Right kidney (tissue), 1 donor: ENCODE data around the gene CHRNE.
"Not testable (repeated sequence)": the region's sequence is repeated elsewhere in the genome, so short reads cannot be mapped to it uniquely, and the experiment has no call there.

Experiments used
- DNase-seq: peaks from one replicate; pipeline ENCODE4 v3.0.0-alpha.2; 2016

The CHRNE gene

DNA sequence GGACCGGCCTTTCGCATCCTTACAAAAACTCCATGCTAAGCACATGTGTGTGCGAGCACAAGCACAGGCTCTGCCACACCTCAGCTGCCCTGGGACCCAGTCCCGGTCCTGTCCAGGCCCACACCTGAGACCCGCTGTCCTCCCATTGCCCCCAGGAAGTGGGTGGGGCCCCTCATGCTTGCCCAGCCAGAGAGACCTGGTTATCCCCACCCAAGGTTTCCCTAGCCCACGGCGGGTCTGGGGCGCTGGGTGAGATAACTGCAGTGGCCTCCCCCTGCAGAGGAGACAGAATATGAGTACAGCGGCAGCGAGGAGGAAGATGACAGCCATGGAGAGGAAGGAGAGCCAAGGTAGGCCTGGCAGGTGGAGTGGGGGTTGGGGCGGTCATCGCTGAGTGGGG, 16.1 kb downstream of the CHRNE start:
- no peak for DNase-seq

DNA sequence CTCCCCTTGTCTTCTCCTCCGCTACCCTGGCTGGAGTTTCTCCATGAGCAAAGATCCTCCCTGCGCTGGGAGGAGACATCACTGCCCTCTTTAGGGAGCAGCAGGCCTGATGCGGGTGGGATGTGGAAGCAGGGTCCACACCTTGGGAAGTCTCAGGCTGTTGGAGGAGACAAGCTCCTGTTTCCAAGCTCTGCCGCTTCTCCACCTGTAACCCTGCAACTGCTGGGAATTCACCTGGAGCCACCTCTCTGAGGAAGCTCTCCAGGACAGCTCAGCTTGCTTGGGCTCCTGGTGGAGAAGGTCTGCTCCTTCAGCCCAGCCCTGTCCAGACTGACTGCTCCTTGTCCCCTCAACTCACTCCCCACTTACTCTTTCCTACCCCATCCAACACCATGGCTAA, 18.4 kb downstream of the CHRNE start:
- no peak for DNase-seq

- peak; percentile 58 for DNase-seq
Observed at GRCh38 chr17:4881761-4882555, 20.9 kb downstream of the CHRNE start.

- DNase-seq = no peak
Observed at GRCh38 chr17:4880857-4881256, 22.0 kb downstream of the CHRNE start.

DNA sequence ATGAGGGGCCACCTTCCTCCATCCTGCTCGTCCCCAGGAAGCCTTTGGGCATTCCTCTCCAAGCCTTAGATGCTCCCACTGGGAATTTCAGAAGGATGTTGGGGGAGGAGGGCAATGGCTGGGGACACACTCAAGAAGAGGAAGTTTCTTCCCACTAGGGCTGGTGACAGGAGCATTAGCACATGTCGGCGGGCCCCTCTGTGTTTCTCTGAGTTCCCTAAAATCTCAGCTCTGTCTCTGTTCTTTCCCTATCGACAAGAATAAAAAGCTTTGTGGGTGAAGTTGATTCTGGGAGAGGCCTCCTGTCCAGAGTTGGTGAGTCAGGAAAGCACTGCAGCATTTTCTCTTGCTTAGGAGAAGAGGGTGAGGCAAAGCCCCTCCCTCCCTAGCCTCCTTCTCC, 23.3 kb downstream of the CHRNE start:
- no peak for DNase-seq

DNA sequence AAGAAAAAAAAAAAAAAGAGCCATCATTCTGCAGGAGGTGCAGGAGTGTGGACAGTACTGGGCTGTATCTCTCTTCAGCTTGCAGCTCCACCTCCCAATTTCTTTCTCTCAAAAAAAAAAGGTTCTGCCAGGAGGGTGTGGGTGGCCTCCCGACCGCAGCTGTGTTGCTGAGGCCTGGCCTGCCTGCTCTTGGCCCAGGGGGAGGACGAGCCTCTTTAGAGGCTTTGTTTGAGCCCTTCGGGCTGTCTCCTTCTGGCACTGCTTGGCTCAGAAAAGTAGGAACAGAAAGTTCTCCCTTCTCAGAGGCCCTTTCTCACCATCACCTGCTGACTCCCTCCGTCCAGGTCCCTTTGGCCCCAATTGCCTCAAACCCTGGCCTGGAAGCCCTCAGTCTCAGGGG, 25.8 kb downstream of the CHRNE start:
- no peak for DNase-seq

- no peak for DNase-seq
Observed at GRCh38 chr17:4872786-4873185, 30.1 kb downstream of the CHRNE start.

- no peak for DNase-seq
Observed at GRCh38 chr17:4870855-4871254, 32.0 kb downstream of the CHRNE start.

GRCh38 chr17:4869058-4869998, 33.6 kb downstream of the CHRNE start:
- not testable (repeated sequence) for DNase-seq

DNA sequence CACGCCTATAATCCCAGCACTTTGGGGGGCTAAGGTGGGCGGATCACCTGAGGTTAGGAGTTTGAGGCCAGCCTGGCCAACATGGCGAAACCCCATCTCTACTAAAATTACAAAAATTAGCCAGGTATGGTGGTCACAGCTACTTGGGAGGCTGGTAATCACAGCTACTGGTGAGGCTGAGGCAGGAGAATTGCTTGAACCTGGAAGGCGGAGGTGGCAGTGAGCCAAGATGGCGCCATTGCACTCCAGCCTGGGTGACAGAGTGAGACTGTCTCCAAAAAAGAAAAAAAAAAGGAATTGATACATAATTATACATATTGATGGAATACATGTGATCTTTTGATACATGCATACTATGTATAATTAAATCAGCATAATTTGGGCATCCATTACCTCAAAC, 35.4 kb downstream of the CHRNE start:
- DNase-seq = not testable (repeated sequence)

DNA sequence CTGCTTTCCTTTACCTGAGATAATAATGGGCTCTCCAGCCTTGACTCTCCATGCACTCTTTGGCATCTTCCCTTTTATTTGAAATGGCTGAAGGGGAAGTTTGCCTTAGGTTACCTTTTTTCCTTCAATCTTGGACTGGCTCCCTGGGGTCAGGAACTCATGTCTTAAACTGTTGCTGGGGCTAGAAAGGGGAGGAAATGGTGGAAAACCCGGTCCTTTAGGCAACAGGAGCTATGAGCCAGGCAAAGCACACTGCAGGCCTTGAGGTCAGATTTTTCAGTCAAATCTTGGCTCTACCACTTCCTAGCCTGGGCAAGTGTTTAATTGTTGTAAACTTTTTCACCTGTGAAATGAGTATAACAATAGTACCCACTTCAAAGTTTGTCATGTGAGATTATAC, 39.6 kb downstream of the CHRNE start:
- DNase-seq = no peak

GRCh38 chr17:4862720-4863119, 40.2 kb downstream of the CHRNE start:
- no peak for DNase-seq

GRCh38 chr17:4861052-4861451, 41.8 kb downstream of the CHRNE start:
- DNase-seq = no peak

GRCh38 chr17:4860651-4861050, 42.2 kb downstream of the CHRNE start:
- DNase-seq = no peak

DNA sequence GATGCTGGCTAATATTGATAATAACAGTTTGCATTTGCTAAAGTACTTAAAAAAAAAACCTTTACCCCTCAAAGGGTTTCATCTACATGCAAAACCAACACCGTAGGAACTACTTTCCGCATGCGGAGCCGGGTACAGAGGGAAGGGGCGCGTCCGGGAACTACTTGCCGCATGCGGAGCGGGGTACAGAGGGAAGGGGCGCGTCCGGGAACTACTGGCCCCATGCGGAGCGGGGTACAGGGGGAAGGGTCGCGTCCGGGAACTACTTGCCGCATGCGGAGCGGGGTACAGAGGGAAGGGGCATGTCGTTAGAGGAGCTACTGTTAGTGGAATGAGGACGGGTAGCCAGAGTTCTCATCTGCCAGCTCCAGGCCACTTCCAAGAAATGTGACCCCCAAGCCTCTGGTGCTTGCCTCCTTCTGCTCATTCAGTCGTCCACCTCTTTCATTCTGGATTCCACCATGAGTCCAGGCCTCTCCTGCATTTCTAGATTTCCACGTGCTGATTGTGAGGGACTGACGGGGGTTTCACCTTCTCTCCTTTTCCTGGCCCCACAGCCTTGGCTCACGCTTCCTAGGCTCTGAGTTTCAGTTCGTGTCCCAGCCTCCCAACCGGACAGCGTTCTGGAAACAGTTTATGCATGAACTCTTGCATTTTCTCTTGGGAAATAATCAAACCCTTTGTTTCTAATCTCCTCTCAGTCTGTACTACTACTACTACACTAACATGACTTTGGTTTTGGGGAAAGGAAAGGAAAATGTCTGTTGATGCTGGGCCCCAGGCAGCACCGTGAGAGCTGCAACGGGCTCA, 42.9 kb downstream of the CHRNE start:
- no peak for DNase-seq

DNA sequence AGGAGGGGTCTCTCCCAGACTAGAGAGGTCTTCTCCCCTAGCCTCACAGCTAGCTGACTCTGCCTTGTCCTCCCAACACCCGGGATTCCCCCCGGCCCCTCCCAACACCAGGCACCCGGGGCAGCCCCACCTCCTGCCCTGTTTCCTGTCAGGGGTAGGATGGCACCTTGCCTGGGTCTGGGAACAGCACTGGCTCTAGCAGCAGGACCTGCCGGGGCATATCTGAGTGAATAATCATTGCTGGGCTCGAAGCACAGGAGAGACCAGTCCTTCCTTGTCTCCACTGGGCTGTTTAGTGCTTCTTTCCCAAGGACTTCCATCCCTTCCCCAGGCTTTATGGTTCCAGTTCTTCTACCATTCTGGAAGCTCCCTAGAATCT, 44.0 kb downstream of the CHRNE start:
- DNase-seq = no peak

- no peak for DNase-seq
Observed at GRCh38 chr17:4858068-4858881, 44.6 kb downstream of the CHRNE start.

- not testable (repeated sequence) for DNase-seq
Observed at GRCh38 chr17:4857347-4857746, 45.6 kb downstream of the CHRNE start.

DNA sequence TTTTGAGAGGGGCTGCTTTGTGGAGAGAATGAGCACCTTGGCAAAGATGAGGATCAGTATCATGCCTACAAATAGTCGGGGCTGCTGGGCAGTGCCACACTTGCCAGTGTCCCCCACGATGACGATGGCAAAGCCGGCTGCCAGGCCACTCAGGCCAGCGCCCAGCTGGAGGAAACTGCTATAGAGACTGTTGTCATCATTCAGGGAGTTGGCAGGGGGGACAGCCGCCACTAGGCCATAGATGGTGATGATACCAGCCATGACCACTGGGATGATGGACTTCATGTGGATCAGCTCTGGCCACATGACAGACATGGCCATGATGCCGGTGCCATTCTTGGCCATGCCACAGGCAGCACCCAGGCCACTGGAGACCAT, 46.0 kb downstream of the CHRNE start:
- DNase-seq = no peak

DNA sequence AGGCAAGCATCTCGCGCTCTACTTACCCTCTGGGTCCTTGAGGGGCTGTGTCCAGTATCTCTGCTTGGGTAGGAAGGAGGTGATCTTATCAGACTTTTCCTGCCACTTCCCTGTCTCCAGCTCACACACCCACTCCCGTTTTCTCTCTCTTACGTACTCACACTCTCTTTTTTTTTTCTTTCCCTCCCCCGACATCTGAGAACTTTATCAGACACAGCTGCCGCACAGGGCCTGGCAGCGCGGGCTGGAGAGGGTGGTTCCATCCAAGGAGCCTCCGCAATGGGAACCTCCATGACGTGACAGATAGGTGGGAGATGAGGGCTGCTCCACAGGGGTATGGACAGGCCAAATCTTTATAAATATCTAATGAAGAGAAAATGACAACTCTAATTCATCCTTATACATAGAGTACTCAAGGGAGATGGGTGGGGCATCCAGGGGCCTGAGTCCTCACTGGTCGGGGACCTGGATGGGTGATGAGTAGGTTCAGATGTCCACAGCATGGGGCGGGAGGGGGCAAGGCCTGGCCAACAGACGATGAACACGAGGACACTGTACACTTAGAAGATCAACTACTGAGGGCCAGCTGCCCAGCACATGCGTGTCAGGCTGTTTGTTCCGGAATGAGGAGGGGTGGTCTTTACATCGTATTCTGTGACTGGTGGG, 46.5 kb downstream of the CHRNE start:
- no peak for DNase-seq

DNA sequence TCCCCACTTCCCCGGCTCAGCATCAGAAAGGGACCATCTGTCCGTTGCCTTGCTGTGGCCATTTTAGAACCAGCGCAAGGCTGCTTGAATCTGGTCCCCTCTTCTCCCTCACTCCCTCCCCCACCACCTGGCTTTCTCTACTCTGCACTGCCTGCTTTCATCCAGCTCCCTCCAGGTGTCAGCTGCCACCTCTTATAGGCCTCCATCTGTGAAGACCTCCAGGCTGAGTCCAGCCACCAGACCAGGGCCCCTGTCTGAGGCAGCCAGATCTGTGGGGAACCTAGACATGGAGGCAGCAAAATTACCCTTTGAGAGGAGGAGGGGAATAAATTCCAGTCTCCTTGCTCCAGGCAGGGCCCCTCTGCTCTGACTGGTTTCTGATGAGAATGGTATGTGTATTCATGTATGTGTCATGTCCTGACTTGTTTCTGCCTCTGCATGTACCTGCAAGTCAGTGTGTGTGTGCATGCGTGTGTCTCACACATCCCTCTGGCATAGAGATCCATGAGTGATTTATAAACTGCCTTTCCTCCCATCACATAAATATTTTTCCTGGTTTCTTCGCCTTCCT, 48.7 kb downstream of the CHRNE start:
- DNase-seq = peak; percentile 27
